A549 (cell line): ENCODE results near the gene RPL21. TPM values are rescaled to one million over a fixed set of nuclear protein-coding genes. Genes with fewer than 3 reads are reported as not detected.
"Not testable (repeated sequence)": the region's sequence is repeated elsewhere in the genome, so short reads cannot be mapped to it uniquely, and the experiment has no call there.

ENCODE experiments used
- ATAC-seq, 2 experiments: fragments of 200-7000 bp in 1 of 2; fragments of >200 bp in 1 of 2; cut with Nextera tagmentation in 1 of 2; cut with Tn5 transposase in 1 of 2; 3 replicates each; pipeline versions ENCODE4 v1.8.0 to v1.9.1; 2018 to 2020; ENCODE audit warnings: mild to moderate bottlenecking in 1 of 2, moderate library complexity in 1 of 2
- CTCF ChIA-PET: fragments of 300-600 bp; sonication (Branson Sonifier 250); formaldehyde crosslinking; extraction: SDS; loops from one replicate; lab custom pipeline; 2021; ENCODE audit warnings: antibody characterized with exemption, inconsistent platforms; lab: Yijun Ruan, JAX
- POLR2A ChIA-PET: fragments of 350-600 bp; formaldehyde crosslinking; extraction: SDS; loops from one replicate; lab custom pipeline; 2021; ENCODE audit warnings: antibody characterized with exemption, inconsistent platforms; lab: Yijun Ruan, JAX
- DNase-seq, 2 experiments: peaks; one replicate each; pipeline versions ENCODE4 v3.0.0 to v3.0.0-alpha.2; 2011 to 2016; ENCODE audit warnings: low read depth in 1 of 2, low spot score in 1 of 2
- FAIRE-seq: peaks from 2 replicates; lab custom pipeline; 2011; peaks lifted over from hg19 to GRCh38; lab: Jason Lieb, UNC
- H3K27ac ChIP-seq, 2 experiments: fragments of >200 bp; sonication (Bioruptor Twin); formaldehyde crosslinking; 3 replicates each; pipeline ENCODE4 v1.5.1; 2016 to 2017
- H3K4me1 ChIP-seq: fragments of >200 bp; sonication (Bioruptor Twin); formaldehyde crosslinking; 3 replicates; pipeline ENCODE4 v1.6.1; 2016
- H3K4me2 ChIP-seq: fragments of >200 bp; sonication (Bioruptor Twin); formaldehyde crosslinking; 3 replicates; pipeline ENCODE4 v1.6.1; 2016
- H3K4me3 ChIP-seq: fragments of >200 bp; sonication (Bioruptor Twin); formaldehyde crosslinking; 3 replicates; pipeline ENCODE4 v1.5.1; 2016
- H3K9me3 ChIP-seq: fragments of >200 bp; sonication (Bioruptor Twin); formaldehyde crosslinking; 3 replicates; pipeline ENCODE4 v1.6.1; 2016
- CBX8 ChIP-seq: fragments of 200-600 bp; sonication (generic); IDR thresholded peaks from 2 replicates; pipeline ENCODE4 v1.6.1; 2016
- CEBPB ChIP-seq, 2 experiments: fragments of >200 bp in 1 of 2; sonication (Bioruptor Twin) in 1 of 2; formaldehyde crosslinking in 1 of 2; IDR thresholded peaks; 2 replicates each; pipeline ENCODE4 v1.6.1; 2012 to 2016
- FOSL2 ChIP-seq, 2 experiments: fragments of 450-650 bp in 1 of 2; fragments of >200 bp in 1 of 2; sonication (Bioruptor Twin) in 1 of 2; formaldehyde crosslinking; IDR thresholded peaks; 2 replicates each; pipeline versions ENCODE4 v1.5.0 to v1.6.1; 2016 to 2020; ENCODE audit warnings: mild to moderate bottlenecking in 1 of 2, moderate library complexity in 1 of 2
- FOXS1 ChIP-seq: fragments of 250-450 bp; sonication (Bioruptor Pico); IDR thresholded peaks from 2 replicates; pipeline ENCODE4 v1.5.0; 2020; ENCODE audit warnings: mild to moderate bottlenecking, moderate library complexity
- GATA3 ChIP-seq: IDR thresholded peaks from 2 replicates; pipeline ENCODE4 v1.6.1; 2012; ENCODE audit warnings: borderline replicate concordance
- HDAC2 ChIP-seq: fragments of 200-600 bp; sonication (generic); IDR thresholded peaks from 2 replicates; pipeline ENCODE4 v1.6.1; 2016
- HEYL ChIP-seq: fragments of 250-450 bp; sonication (Bioruptor Pico); IDR thresholded peaks from 2 replicates; pipeline ENCODE4 v1.8.0; 2021; ENCODE audit warnings: mild to moderate bottlenecking, moderate library complexity
- HOXA7 ChIP-seq: fragments of 250-450 bp; sonication (Bioruptor Pico); IDR thresholded peaks from 2 replicates; pipeline ENCODE4 v1.5.0; 2020; ENCODE audit warnings: mild to moderate bottlenecking, moderate library complexity
- HOXB13 ChIP-seq: fragments of 250-450 bp; sonication (Bioruptor Pico); IDR thresholded peaks from 2 replicates; pipeline ENCODE4 v1.5.0; 2020; ENCODE audit warnings: low read depth, mild to moderate bottlenecking, moderate library complexity
- HOXB5 ChIP-seq: fragments of 250-450 bp; sonication (Bioruptor Pico); IDR thresholded peaks from 2 replicates; pipeline ENCODE4 v1.5.0; 2020; ENCODE audit warnings: mild to moderate bottlenecking, moderate library complexity
- MAZ ChIP-seq: fragments of 150-350 bp; IDR thresholded peaks from 2 replicates; pipeline ENCODE4 v1.6.1; 2014; ENCODE audit warnings: antibody characterized with exemption, low read depth, low read length, borderline replicate concordance
- MYC ChIP-seq: IDR thresholded peaks from 2 replicates; pipeline ENCODE4 v1.6.1; 2012; ENCODE audit warnings: mild to moderate bottlenecking, inconsistent platforms, low read length, improper control_type of control experiment, borderline replicate concordance
- POLR2A ChIP-seq: IDR thresholded peaks from 2 replicates; pipeline ENCODE4 v1.6.1; 2012; ENCODE audit warnings: mild to moderate bottlenecking, low read length
- RCOR1 ChIP-seq: fragments of 150-350 bp; IDR thresholded peaks from 2 replicates; pipeline ENCODE4 v1.6.1; 2014; ENCODE audit warnings: antibody characterized with exemption, low read length, low read depth
- SMC3 ChIP-seq: fragments of >200 bp; sonication (Bioruptor Twin); formaldehyde crosslinking; IDR thresholded peaks from 3 replicates; pipeline ENCODE4 v1.6.1; 2018; ENCODE audit warnings: inconsistent platforms
- ZC3H11A ChIP-seq: fragments of 450-650 bp; IDR thresholded peaks from 2 replicates; pipeline ENCODE4 v1.6.1; 2014; ENCODE audit warnings: antibody characterized with exemption, mild to moderate bottlenecking
- WGBS: methylation state at CpG from one replicate; pipeline ENCODE4 v1.1.6; 2017; ENCODE audit errors: missing lambda C conversion rate; 5-methylcytosine and 5-hydroxymethylcytosine counted together
- polyA plus RNA-seq, 4 experiments: library from polyadenylated mRNA; depleted of rRNA in 3 of 4; stranded (reverse); fragments of >200 nt; fragmentation: RNase III in 1 of 4; extraction: RNeasy Plus Mini Kit Qiagen cat#74134 plus additional on column Dnase treatment in 1 of 4; gene quantifications; 2 replicates in 3 of 4; 3 replicates in 1 of 4; pipeline ENCODE4 v1.2.3, GENCODE V29; 2011 to 2017
- TF ChIP-seq, protein P1 (sequence below): fragments of >200 bp; sonication (Bioruptor Twin); formaldehyde crosslinking; IDR thresholded peaks from 3 replicates; pipeline ENCODE4 v1.5.1; 2016
- TF ChIP-seq, protein P2 (sequence below): fragments of 450-650 bp; IDR thresholded peaks from 2 replicates; pipeline ENCODE4 v1.6.1; 2014; ENCODE audit warnings: antibody characterized with exemption
- TF ChIP-seq, protein P3 (sequence below): IDR thresholded peaks from 2 replicates; pipeline ENCODE4 v1.6.1; 2012
- TF ChIP-seq, protein P4 (sequence below): fragments of 250-450 bp; sonication (Bioruptor Pico); IDR thresholded peaks from 2 replicates; pipeline ENCODE4 v1.5.0; 2020; ENCODE audit warnings: low read depth, mild to moderate bottlenecking, moderate library complexity

RPL21 gene
- polyA plus RNA-seq, 2 of the 4 experiments (the other 2 are of a cell fraction) = 1,202 to 1,367 TPM

DNA sequence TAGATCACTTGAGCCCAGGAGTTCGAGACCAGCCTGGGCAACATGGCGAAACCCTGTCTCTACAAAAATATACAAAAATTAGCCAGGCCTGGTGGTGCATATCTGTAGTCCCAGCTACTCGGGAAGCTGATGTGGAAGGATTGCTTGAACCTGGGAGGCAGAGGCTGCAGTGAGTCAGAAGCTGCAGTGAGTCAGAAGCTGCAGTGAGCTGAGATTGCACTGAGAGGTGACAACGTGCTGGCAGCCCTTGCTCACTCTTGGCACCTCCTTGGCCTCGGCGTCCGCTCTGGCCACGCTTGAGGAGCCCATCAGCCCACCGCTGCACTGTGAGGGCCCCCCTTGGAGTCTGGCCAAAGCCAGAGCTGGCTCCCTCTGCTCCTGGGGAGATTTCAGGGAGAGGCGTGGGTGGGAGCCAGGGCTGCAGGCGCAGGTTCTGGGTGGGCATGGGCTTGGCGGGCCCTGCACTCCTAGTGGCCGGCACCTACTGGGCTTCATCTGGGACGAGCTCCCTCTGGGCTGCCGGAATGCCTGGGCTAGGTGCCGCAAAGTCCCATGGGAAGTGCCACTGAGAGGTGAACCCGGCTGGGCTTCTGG is 39.5 kb upstream of the RPL21 start:
- CTCF ChIA-PET = interaction anchor here (1.7 kb wide), 1 partner anchor 226 kb away, joined by 3 read pairs; no protein-coding TSS in a partner anchor
- 63% methylated on average over 6 of the region's 17 CpGs for WGBS
- Histone ChIP-seq H3K4me2 (no peak overlapping the region), H3K4me1 (no peaks in the 10 kb centered on the region), H3K9me3 (no peaks in the 10 kb centered on the region), H3K27ac (no peak overlapping the region), H3K4me3 (no peak overlapping the region)
- TF ChIP-seq, protein P1, sequence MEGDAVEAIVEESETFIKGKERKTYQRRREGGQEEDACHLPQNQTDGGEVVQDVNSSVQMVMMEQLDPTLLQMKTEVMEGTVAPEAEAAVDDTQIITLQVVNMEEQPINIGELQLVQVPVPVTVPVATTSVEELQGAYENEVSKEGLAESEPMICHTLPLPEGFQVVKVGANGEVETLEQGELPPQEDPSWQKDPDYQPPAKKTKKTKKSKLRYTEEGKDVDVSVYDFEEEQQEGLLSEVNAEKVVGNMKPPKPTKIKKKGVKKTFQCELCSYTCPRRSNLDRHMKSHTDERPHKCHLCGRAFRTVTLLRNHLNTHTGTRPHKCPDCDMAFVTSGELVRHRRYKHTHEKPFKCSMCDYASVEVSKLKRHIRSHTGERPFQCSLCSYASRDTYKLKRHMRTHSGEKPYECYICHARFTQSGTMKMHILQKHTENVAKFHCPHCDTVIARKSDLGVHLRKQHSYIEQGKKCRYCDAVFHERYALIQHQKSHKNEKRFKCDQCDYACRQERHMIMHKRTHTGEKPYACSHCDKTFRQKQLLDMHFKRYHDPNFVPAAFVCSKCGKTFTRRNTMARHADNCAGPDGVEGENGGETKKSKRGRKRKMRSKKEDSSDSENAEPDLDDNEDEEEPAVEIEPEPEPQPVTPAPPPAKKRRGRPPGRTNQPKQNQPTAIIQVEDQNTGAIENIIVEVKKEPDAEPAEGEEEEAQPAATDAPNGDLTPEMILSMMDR = no peak
- no peak for TF ChIP-seq HOXA7 (CRISPR knock-in tag)
- no peak for TF ChIP-seq POLR2A
- no peak for TF ChIP-seq MAZ
- no peak for TF ChIP-seq CEBPB (IDR thresholded peaks at IDR 0.05)
- TF ChIP-seq, protein P2, sequence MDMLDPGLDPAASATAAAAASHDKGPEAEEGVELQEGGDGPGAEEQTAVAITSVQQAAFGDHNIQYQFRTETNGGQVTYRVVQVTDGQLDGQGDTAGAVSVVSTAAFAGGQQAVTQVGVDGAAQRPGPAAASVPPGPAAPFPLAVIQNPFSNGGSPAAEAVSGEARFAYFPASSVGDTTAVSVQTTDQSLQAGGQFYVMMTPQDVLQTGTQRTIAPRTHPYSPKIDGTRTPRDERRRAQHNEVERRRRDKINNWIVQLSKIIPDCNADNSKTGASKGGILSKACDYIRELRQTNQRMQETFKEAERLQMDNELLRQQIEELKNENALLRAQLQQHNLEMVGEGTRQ = no peak
- TF ChIP-seq, protein P3, sequence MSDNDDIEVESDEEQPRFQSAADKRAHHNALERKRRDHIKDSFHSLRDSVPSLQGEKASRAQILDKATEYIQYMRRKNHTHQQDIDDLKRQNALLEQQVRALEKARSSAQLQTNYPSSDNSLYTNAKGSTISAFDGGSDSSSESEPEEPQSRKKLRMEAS = no peak
- TF ChIP-seq ZC3H11A = no peak
- no peak for TF ChIP-seq MYC
- no peak for TF ChIP-seq SMC3
- TF ChIP-seq HOXB13 (CRISPR knock-in tag) = no peak
- no peak for TF ChIP-seq FOSL2 (IDR thresholded peaks at IDR 0.05)
- no peak for TF ChIP-seq FOSL2 (CRISPR knock-in tag; IDR thresholded peaks at IDR 0.05)
- TF ChIP-seq HOXB5 = no peak
- TF ChIP-seq FOXS1 (CRISPR knock-in tag) = no peak
- no peak for TF ChIP-seq HDAC2
- no peak for TF ChIP-seq RCOR1
- TF ChIP-seq GATA3 = no peak
- no peak for TF ChIP-seq CBX8
- TF ChIP-seq, protein P4, sequence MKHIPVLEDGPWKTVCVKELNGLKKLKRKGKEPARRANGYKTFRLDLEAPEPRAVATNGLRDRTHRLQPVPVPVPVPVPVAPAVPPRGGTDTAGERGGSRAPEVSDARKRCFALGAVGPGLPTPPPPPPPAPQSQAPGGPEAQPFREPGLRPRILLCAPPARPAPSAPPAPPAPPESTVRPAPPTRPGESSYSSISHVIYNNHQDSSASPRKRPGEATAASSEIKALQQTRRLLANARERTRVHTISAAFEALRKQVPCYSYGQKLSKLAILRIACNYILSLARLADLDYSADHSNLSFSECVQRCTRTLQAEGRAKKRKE (CRISPR knock-in tag) = no peak
- no peak for TF ChIP-seq HEYL (CRISPR knock-in tag)
- FAIRE-seq (no peak), ATAC-seq (no peak), DNase-seq (no peak)
- POLR2A ChIA-PET = no interaction called here

DNA sequence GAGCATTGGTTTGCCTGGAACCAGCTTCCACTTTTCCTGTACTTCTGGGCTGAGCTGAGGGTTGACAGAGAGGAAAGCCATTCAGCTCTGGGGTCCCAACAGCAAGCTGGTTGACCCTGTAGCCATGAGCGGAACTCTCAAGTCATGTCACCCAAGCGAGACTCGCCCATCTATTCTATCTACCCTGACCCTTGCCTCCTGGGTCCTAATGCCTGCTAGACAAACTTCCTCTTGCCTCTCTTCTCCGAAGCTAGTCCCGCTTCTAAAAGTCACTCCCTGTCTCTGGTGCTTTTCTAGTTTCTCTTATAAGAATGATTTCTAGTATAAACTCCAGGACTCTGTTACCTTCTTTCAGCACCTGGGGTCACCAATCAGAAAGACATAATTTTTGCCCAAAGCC is 38.0 kb upstream of the RPL21 start:
- 84% methylated on average over 5 of the region's 5 CpGs for WGBS
- DNase-seq, H3K4me3 ChIP-seq, POLR2A ChIA-PET, H3K9me3 ChIP-seq, H3K4me2 ChIP-seq, H3K27ac ChIP-seq, H3K4me1 ChIP-seq, ATAC-seq, FAIRE-seq: not testable (repeated sequence)
- CTCF ChIA-PET = interaction anchor here (0.6 kb wide), 1 partner anchor 78 kb away, joined by 4 read pairs; no protein-coding TSS in a partner anchor

DNA sequence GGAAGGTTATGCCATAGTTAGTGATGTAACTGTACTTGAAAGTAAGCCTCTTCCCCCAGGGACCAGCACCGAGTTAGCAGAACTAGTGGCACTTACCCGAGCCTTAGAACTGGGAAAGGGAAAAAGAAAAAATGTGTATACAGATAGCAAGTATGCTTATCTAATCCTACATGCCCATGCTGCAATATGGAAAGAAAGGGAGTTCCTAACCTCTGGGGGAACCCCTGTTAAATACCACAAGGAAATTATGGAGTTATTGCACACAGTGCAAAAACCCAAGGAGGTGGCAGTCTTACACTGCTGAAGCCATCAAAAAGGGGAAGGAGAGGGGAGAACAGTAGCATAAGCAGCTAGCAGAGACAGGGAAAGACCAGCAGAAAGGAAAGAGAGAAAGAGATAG is 33.6 kb upstream of the RPL21 start:
- FAIRE-seq, H3K4me2 ChIP-seq, ATAC-seq, H3K9me3 ChIP-seq, CTCF ChIA-PET, H3K4me3 ChIP-seq, DNase-seq, POLR2A ChIA-PET, H3K27ac ChIP-seq, H3K4me1 ChIP-seq: not testable (repeated sequence)
- 61% methylated on average over 2 of the region's 2 CpGs for WGBS

DNA sequence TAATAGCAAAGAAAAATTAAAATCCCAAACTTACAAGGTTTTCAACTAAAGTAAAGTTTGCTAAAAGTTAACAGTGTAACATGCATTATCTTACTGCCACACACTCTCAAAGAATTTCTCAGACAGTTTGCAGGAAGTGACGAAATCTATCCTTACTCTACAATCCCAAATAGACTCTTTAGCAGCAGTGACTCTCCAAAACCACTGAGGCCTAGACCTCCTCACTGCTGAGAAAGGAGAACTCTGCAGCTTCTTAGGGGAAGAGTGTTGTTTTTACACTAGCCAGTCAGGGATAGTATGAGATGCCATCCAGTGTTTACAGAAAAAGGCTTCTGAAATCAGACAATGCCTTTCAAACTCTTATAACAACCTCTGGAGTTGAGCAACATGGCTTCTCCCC is 32.5 kb upstream of the RPL21 start:
- H3K27ac ChIP-seq, CTCF ChIA-PET, ATAC-seq, H3K4me2 ChIP-seq, POLR2A ChIA-PET, H3K4me3 ChIP-seq, H3K4me1 ChIP-seq, FAIRE-seq, DNase-seq, H3K9me3 ChIP-seq: not testable (repeated sequence)
- WGBS = 60% methylated on average over 1 of the region's 1 CpG
